Measurements from ENCODE around the gene INTU.

INTU gene

GRCh38 chr4:127734976-127735375, 102.2 kb downstream of the INTU start:
- no peak overlapping the region for H3K4me3 ChIP-seq (replicated peaks; ENCODE audit: low read depth, low read length)
- TF ChIP-seq, protein P1, sequence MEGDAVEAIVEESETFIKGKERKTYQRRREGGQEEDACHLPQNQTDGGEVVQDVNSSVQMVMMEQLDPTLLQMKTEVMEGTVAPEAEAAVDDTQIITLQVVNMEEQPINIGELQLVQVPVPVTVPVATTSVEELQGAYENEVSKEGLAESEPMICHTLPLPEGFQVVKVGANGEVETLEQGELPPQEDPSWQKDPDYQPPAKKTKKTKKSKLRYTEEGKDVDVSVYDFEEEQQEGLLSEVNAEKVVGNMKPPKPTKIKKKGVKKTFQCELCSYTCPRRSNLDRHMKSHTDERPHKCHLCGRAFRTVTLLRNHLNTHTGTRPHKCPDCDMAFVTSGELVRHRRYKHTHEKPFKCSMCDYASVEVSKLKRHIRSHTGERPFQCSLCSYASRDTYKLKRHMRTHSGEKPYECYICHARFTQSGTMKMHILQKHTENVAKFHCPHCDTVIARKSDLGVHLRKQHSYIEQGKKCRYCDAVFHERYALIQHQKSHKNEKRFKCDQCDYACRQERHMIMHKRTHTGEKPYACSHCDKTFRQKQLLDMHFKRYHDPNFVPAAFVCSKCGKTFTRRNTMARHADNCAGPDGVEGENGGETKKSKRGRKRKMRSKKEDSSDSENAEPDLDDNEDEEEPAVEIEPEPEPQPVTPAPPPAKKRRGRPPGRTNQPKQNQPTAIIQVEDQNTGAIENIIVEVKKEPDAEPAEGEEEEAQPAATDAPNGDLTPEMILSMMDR (IDR thresholded peaks at IDR 0.05; ENCODE audit: low read depth, low read length, missing control alignments): no peak
- DNase-seq (ENCODE audit: extremely low read depth, low read depth): no peak

DNA sequence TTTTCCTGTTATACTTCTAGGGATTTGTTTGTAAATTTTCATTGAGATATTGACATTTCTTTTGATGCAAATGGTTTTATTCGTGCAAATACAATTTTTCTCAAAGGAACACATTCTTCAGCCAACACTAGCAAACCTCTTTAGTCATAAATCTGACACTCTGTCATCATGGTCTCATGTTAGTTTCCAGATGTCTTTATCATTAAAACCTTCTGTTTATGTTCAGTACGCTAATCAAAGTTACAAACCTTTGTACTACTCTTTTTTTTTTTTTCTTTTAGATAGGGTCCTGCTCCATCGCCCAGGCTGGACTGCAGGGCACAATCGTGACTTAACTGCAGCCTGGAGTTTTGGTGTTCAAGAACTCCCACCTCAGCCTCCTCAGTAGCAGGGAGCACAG, 104.5 kb downstream of the INTU start:
- DNase-seq (ENCODE audit: extremely low read depth, low read depth): no peak
- TF ChIP-seq, protein P1 (IDR thresholded peaks at IDR 0.05; ENCODE audit: low read depth, low read length, missing control alignments): no peak
- H3K4me3 ChIP-seq (replicated peaks; ENCODE audit: low read depth, low read length): no peak overlapping the region

GRCh38 chr4:127741247-127741646, 108.5 kb downstream of the INTU start:
- TF ChIP-seq, protein P1 (IDR thresholded peaks at IDR 0.05; ENCODE audit: low read depth, low read length, missing control alignments): no peak

DNA sequence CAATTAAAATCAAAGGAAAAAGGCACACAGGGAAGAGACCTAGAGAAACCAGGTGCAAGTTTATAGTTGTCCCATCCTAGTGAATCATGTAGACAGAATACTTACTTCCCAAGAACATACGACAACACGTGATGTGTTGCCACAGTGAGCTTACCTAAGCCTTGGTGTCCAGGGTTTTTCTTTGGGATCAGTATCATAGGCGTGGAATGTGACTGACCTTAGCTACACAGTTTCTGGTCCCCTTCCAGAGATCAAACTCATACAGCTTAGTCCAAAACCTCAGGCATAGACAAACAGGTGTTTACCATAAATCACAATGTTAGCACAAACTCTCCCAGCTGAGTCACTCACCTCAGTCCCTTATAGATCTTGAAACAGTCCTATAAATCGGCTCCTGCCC, 115.1 kb downstream of the INTU start:
- no peak overlapping the region for H3K4me3 ChIP-seq (replicated peaks; ENCODE audit: low read depth, low read length)
- DNase-seq (ENCODE audit: extremely low read depth, low read depth): peak; percentile 1
- TF ChIP-seq, protein P1 (IDR thresholded peaks at IDR 0.05; ENCODE audit: low read depth, low read length, missing control alignments): no peak

More at GRCh38 chr4:127741247-127741646, 108.5 kb downstream of the INTU start:
- H3K4me3 ChIP-seq (replicated peaks; ENCODE audit: low read depth, low read length): no peak overlapping the region
- DNase-seq (ENCODE audit: extremely low read depth, low read depth): no peak

DNA sequence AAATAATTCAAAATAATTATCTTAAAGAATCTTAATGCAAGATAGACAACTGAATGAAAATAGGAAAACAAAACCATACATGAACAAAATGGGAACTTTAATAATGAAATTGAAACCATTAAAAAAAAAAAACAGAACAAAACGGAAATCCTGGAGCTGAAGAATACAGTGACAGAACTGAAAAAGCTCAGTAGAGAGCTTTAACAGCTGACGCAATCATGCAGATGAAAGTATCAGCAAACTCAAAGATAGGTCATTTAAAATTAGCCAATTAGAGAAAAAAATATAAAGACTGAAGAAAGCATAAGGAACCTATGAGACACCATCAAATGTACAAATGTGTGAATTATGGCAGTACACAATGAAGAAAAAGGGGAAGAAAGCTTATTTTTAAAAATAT, 116.2 kb downstream of the INTU start:
- DNase-seq (ENCODE audit: extremely low read depth, low read depth): no peak
- TF ChIP-seq, protein P1 (IDR thresholded peaks at IDR 0.05; ENCODE audit: low read depth, low read length, missing control alignments): no peak

GRCh38 chr4:127756906-127757305, 124.1 kb downstream of the INTU start:
- DNase-seq (ENCODE audit: extremely low read depth, low read depth): no peak
- TF ChIP-seq, protein P1 (IDR thresholded peaks at IDR 0.05; ENCODE audit: low read depth, low read length, missing control alignments): no peak
- H3K4me3 ChIP-seq (replicated peaks; ENCODE audit: low read depth, low read length): no peak overlapping the region

More for the DNA sequence above, 116.2 kb downstream of the INTU start:
- no peak overlapping the region for H3K4me3 ChIP-seq (replicated peaks; ENCODE audit: low read depth, low read length)

DNA sequence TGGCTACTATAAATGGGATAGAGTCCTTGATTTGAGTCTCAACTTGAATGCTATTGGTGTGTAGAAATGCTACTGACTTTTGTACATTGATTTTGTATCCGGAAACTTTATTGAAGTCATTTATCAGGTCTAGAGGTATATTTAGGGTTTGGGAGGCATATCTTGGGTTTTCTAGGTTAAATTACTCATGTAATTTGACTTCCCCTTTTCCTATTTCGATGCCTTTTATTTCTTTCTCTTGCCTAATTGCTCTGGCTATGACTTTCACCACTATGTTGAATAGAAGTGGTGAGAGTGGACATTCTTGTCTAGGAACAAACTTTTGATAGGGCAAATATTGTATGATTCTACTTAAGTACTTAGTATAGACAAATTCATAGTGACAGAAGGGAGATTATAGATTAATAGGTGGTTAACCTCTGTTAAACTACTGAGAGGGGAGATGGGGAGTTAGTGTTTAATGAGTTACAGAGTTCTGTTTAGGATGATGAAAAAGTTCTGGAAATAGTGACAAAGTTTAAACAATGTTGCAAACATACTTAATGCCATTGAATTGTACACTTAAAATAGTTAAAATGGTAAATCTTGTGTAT, 126.6 kb downstream of the INTU start:
- H3K4me3 ChIP-seq (replicated peaks; ENCODE audit: low read depth, low read length): no peak overlapping the region
- TF ChIP-seq, protein P1 (IDR thresholded peaks at IDR 0.05; ENCODE audit: low read depth, low read length, missing control alignments): no peak
- no peak for DNase-seq (ENCODE audit: extremely low read depth, low read depth)

Measured in HFF-Myc (cell line).